Measurements from ENCODE around the gene TMCC1.
"Not testable (repeated sequence)": the region's sequence is repeated elsewhere in the genome, so short reads cannot be mapped to it uniquely, and the experiment has no call there.

TMCC1 gene

DNA sequence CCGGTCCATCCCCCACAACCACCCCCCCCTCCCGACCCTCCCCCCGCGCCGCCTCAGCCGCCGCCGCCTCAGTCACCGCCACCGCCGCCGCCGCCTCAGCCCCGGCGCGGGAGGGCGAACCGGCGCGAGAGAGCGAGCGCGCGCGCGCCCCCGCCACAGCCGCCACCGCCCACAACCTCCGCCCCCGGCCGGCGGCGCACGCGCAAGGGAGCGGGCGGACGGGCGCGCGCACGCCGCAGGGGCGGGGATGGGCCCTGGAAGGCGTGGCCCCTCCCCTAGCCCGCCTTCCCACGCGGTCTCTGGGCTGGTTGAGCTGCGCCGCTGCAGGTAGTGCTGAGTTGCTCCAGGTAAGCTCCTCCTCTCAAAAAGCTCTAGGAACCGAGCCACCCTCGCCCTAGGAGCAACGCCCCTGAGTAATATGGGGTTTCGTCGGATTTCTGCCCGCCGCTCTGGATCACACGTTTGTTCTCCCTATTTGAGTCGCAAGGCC, at the start of gene TMCC1:
TSS of gene TMCC1 (minus strand) at position 131 of the 490 bp plus-strand sequence.
- peak; percentile 76 to 85 for DNase-seq (ENCODE audit: low read depth in 1 of 2, low spot score in 1 of 2)

DNA sequence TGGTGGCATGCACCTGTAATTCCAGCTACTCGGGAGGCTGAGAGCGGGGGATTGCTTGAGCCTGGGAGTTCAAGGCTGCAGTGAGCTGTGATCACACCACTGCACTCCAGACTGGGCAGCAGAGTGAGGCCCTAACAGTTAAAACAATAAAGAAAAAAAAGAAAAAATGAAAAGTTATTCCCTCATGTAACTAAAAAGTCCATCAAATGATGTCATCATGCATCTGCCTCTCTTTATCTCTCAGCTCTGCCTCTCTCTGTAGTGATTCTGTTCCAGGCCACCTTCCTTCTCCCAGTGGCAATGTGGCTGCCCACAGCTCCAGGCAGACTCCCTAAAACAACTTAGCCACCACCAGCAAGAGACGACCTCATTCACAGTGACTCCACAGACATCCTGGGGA, 49.5 kb upstream of the TMCC1 start:
- DNase-seq (ENCODE audit: low read depth in 1 of 2, low spot score in 1 of 2) = no peak

DNA sequence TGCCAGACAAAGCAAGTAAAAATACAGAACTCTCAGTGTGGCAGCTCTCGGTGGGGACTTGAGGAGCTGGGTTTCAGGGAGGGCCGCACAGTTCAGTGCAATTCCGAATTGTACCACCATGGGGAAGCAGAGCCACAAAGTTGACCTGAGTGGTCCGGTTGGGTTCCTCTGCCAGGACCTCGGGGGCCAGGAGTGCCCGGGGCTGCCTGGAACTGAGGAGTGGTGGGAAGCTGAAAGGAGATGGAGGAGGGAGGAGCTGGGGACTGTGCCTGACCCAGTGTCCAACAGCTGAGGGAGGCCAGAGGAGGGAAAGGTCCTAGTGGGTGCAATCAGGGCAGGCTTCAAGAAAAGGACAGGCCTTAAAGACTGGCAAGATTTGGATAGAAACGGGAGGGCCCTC, 48.8 kb upstream of the TMCC1 start:
- DNase-seq (ENCODE audit: low read depth in 1 of 2, low spot score in 1 of 2) = peak in 1 of 2 donors; percentile 9

DNA sequence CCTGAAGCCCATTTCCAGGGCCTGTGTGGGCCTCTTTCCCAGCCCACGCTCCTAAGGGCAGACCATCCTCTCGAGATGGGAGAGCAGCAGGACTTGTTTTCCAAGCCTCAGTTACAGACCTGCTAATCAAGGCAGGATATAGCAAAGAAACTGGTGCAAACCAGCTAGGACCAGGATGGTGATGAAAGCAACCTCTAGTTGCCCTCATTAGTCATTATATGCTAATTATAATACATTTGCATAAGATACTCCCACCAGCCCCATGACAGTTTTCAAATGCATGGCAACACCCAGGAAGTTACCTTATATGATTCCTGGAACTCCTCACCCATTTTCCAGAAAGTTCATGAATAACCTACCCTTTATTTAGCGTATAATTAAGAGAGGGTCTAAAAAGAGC, 46.6 kb upstream of the TMCC1 start:
- DNase-seq (ENCODE audit: low read depth in 1 of 2, low spot score in 1 of 2) = no peak

DNA sequence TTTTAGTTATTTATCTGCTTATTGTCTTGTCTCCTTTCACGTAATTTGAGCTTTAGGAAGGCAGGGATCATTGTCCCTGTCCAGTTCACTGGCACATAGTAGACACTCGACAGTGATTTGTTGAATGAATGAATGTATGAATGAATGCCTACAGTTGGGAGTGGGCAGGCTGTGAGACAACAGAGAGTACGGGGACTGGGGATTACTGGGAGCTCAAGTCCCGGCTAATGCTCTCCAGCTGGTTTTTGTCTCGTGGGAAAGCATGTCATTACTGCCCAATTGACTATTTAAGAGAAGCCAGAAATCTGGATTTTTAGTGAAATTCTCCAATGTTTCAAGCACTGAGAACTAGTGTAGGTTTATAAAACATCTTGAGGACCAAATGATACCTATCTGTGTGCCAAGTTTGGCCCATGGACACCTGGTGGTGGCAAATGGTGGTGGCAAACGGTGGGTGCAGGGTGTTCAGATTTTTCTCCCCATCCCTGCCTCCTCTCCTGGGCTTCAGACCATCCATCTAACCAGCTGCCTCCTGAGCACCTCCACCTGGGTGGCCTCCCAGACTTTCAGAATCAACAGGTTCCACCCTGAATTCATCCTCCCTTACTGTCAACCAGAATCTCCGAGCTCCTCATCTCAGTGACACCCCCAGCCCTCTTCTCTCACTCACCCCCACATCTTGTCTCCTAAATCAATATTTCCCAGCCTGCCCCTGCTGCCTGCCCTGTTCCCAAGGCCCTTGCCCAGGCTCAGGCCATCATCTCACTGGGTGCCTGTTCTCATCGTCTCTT, 44.8 kb upstream of the TMCC1 start:
- no peak for DNase-seq (ENCODE audit: low read depth in 1 of 2, low spot score in 1 of 2)

DNA sequence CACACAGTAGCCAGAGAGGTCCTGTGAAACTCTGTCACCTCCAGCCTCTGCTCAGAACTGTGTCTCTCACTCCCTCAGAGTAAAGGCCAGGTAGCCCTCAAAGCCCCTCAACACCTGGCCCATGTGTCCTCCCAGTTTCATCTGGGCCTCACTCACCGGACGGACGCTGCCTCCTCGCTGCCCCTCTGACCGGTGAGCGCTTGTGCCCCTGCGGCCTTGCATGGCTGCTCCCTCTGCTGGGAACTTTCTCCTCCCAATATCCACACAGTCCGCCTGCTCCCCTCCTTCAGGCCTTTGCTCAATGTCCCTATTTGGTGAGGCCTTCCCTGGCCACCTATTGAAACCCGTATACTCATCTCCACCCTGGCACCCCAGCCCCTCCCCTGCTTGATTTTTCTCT, 44.2 kb upstream of the TMCC1 start:
- no peak for DNase-seq (ENCODE audit: low read depth in 1 of 2, low spot score in 1 of 2)

DNA sequence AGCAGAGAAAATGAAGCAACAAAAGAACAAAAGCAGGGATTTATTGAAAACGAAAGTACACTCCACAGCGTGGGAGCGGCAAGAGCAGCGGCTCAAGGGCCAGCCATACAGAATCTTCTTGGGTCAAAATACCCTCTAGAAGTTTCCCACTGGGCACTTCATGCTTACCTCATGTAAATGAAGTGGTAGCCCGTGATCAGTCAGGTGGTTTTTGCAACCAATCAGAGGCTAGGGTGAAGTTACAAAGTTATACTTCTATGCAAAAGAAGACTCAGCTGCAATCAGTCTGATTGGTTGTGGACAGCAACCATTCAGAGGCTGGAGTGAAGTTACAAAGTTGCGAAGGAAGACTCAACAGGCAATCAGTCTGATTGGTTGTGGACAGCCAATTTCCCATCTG, 43.2 kb upstream of the TMCC1 start:
- DNase-seq (ENCODE audit: low read depth in 1 of 2, low spot score in 1 of 2) = no peak

DNA sequence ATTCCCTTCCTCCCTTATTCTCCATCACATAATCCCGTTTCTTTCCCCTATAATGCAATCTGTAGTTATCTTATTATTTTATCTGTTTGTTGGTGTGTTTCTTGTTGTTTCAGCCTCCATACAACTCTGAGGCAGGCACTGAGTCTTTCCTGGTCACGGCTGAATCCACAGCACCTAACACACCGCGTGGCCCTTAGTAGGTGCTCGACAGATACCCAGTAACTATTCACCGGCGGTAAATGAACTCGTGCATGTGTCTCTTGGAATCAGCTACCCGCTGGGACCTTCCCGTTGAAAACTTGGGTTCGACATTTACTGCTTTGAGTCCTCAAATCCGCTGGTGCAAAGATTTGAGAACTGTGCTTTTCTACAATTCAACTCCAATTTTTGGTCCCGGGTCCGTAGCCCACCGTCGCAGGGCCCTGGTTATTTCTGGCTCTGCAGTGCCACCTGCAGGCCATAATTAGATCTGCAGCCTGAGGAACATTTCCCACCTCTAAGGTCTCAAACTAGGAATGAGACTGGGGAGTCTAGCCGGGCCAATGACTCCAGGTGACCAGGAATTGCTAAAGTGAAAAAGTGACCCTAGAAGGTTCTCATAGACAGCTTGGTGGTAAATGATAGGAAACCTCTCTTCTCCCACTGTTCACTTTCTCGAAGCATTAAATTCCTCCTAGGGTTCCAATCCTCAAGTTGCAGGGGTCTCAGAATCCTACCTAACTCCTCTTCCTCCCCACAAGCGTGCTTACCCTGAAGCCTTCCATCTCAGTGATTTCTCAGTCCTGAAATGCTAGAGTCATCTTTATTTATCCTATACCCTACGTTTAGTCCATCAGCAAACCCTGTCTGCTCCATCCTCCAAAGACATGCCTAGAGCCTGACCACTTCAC, 41.0 kb upstream of the TMCC1 start:
- no peak for DNase-seq (ENCODE audit: low read depth in 1 of 2, low spot score in 1 of 2)

DNA sequence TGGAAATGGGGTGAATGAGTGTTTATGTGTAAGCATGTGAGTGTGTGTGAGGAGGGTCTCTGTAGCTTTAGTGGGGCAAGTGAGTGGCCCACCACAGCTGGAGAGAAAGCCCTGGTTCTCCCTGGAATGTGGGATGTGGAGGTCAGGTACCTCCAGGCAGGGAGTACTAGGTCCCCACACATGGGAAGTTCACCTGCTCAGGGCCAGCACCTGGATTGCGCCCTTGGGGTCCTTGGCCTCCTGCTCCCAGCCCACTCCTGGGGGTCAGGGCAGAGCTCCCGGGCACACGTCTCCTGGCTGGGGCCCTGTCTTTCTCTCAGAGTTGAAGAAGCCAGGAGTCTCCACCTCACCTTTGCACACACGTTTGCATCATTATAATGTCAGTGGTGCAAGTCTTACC, 40.0 kb upstream of the TMCC1 start:
- no peak for DNase-seq (ENCODE audit: low read depth in 1 of 2, low spot score in 1 of 2)

DNA sequence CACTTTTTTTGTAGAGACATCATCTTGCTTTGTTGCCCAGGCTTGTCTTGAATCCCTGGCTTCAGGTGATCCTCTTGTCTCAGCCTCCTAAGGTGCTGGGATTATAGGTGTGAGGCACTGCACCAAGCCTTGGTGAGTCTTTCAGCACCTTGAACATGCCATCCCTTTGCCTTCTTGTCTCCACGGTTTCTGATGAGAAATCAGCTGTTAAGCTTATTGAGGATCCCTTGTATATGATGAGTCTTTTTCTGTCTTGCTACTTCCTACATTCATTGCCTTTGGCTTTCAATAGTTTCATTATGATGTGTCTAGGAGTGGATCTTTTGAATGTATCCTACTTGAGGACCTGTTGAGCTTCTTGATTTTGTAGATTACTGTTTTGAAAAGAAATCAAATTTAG, 35.9 kb upstream of the TMCC1 start:
- DNase-seq (ENCODE audit: low read depth in 1 of 2, low spot score in 1 of 2) = no peak

DNA sequence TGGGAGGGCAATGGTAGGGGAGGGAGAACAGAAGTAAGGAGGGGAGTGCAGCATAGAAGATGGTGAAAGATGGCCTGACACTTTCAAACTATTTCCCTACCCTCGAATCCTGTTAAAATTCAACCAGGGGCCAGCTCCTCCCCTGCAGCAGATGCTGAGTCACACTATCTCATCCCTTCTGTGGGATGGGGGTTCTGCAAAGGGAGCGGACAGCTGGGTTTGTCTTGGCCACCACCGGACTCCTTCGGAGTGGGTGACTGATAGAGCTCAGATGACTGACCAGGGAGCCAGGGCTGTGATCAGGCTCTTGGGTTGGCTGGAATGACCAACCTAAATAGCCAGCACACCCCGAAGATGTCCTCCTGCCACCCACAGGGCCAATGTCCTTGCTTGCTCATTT, 33.6 kb upstream of the TMCC1 start:
- DNase-seq (ENCODE audit: low read depth in 1 of 2, low spot score in 1 of 2) = no peak

DNA sequence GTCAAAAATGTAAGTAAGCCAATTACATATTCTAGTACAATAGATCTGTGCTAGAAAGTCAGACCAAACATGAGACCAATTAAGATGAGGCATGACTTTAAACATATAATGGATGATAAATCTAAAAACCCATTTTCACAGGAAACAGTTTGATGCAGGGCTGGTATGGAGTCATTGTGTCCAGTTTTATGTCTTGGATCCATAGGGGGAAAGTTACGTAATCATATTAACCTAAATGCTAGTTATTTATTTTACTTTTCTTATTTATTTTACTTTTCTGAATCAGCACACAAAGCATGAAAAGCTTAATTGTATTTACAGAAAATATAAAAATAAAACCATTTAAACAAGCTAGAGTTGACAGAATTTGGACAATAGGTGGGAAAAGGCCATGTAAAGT, 26.3 kb upstream of the TMCC1 start:
- DNase-seq (ENCODE audit: low read depth in 1 of 2, low spot score in 1 of 2) = no peak

DNA sequence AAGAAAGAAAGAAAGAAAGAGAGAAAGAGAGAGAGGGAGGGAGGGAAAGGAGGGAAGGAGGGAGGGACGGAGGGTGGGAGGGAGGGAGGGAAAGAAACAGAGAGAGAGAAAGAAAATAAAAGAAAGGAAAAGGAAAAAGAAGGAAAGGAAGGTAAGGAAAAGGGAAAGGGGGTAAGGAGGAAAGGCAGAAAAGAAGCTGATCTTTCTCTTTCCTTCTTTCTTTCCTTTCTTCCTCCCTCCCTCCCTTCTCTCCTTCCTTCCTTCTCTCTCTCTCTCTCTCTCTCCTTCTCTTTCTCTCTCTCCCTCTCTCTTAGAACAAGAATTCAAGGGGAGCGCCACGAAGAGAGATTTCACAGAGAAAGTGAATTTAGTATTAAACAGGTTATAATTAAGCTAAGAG, 25.8 kb upstream of the TMCC1 start:
- no peak for DNase-seq (ENCODE audit: low read depth in 1 of 2, low spot score in 1 of 2)

DNA sequence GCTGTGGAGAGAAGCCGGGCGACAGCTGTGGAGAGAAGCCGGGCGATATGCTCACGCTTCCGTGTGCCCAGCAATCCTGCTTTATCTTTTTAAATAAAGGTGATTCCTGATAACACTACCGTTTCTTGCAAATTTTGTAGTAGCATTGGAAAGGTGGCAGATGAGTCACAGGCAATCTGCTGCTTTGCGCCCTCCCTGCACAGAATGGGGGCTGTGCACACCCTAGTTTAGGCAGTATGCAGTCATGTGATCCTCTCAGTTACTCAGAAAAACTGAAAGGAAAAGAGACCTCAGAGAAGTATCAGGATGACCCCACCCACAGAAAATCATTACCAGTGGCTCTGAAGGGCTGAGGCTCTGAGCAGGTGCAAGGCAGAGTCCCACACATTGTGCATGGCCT, 24.9 kb upstream of the TMCC1 start:
- DNase-seq (ENCODE audit: low read depth in 1 of 2, low spot score in 1 of 2) = no peak

DNA sequence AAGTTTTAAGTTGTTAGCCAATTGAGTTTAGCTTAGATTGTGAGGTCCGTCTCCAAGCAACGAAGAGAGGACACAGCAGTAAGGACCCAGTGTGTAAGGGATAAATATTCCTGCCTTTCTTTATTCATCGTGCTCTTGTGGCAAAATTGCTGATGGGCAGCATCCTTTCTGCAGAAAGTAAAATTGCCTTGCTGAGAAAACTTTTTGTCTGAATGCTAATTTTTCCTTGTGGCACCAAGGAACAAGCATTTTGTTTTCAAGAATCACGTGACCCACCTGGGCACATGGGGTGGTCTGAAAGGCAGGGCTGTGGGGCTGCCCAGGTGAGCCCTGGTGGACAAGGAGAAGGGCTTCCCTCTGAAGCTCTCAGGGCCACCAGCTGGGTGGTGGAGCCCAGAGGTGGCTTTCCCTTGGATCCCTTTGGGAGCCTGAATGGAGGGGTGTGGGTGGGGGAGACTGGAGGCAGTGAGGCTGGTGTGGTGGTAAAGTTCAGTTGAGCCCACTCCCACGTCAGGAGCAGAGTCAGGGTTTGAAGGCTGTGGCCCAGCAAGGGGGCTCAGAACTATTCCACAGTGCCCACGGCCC, 24.0 kb upstream of the TMCC1 start:
- no peak for DNase-seq (ENCODE audit: low read depth in 1 of 2, low spot score in 1 of 2)

DNA sequence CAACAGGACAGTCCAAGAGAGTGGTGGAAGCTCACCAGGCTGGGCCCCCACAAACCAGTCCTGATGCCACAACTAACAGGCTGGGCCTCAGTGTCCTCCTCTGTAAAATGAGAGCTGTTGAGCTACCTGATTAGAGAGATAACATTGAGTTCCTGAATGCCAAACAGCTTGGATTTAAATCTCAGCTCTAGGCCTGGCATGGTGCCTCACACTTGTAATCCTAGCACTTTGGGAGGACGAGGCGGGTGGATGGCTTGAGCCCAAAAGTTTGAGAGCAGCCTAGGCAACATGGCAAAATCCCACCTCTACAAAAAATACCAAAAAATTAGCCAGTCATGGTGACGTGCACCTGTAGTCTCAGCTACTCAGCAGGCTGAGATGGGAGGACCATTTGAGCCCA, 20.1 kb upstream of the TMCC1 start:
- no peak for DNase-seq (ENCODE audit: low read depth in 1 of 2, low spot score in 1 of 2)

DNA sequence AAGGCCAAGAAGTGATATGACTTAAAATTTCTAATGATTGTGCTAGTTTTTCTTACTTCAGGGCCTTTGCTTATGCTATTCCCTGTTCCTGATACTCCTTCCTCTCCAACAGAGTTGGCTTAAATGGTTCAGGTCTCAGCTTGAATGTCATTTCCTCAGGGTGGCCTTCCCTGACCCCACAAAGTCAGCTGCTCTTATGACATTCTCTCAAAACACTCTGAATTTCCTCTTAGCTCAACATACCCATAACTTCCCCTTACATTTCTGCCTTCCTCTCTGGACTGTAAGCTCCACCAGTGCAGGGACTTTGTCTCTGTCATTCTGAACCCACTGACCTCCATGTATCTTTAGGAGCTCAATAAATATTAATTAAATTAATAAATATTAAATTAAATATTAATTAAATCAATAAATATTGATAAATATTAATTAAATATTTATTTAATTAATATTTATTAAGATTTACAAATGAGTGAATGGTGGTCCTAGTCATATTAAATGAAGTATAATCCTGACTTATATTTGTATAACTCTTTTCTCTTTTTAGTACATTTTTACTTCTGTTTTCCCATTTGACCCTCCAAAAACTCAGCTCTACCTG, 17.9 kb upstream of the TMCC1 start:
- DNase-seq (ENCODE audit: low read depth in 1 of 2, low spot score in 1 of 2) = no peak

DNA sequence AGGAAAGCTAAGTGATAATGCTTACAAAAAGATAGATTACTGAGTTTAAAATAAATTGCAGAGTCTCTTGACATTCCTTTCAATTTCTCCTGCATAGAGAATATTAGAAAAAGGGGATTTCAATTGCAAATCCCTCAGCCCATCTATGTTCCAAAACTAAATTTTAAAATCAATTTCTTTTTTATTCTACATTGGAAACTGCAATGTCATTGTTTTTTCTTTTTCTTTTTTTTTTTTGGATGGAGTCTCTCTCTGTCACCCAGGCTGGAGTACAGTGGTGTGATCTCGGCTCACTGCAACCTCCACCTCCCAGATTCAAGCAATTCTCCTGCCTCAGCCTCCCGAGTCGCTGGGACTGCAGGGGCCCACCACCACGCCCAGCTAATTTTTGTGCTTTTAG, 15.7 kb upstream of the TMCC1 start:
- not testable (repeated sequence) for DNase-seq (ENCODE audit: low read depth in 1 of 2, low spot score in 1 of 2)

DNA sequence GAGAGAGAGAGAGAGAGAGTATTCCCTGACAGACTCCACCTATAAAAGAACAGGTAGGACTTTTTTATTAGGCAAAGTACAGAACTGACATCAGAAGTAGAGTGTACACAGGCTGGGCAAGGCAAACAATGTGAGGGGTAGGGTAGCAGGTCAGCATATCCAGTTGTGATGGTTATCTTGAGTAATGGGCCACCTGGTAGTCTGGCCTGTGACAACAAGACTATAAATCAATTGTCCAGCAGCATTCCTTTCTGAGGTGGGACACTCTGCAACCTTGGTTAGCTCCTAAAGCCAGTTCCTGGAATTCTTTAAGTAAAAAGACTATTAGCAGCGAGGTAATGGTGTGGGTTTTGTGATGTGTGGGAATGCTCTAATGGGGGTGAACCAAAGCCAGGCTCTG, 14.9 kb upstream of the TMCC1 start:
- no peak for DNase-seq (ENCODE audit: low read depth in 1 of 2, low spot score in 1 of 2)

DNA sequence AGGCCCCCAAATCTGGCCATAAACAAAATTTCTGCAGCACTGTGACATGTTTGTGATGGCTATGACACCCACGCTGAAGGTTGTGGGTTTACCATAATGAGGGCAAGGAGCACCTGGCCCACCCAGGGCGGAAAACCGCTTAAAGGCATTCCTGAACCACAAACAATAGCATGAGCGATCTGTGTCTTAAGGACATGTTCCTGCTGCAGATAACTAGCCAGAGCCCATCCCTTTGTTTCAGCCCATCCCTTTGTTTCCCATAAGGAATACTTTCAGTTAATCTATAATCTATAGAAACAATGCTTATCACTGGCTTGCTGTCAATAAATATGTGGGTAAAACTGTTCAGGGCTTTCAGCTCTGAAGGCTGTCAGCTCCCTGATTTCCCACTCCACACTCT, 7.8 kb upstream of the TMCC1 start:
- not testable (repeated sequence) for DNase-seq (ENCODE audit: low read depth in 1 of 2, low spot score in 1 of 2)

DNA sequence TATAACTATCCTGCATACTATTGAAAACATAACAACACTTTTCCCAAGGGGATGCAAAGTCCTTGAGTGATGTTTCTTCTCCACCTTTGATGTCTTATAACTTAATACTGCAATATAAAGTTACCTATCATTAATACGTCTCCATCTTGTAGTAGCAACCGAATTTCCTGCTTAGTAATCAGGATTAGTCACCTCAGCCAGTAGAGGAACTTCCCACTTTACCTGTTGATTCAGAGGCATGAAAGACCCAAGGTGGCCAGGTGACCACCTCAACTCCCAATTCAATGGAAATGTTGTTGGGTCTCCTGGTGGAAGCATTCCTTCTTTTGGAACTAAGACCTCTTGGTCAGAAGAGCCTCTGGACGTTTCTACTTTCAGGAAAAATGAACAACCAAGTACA, 3.5 kb upstream of the TMCC1 start:
- DNase-seq (ENCODE audit: low read depth in 1 of 2, low spot score in 1 of 2) = no peak
